HG03060 (cell line): Measurements from ENCODE around the gene GABBR2.
"Not testable (repeated sequence)": the region's sequence is repeated elsewhere in the genome, so short reads cannot be mapped to it uniquely, and the experiment has no call there.

Experiments used
- ATAC-seq: cut with Tn5 transposase; IDR thresholded peaks from one replicate; pipeline ENCODE4 v1.9.1; 2021; ENCODE audit warnings: low read depth, moderate number of reproducible peaks; ENCODE audit not compliant: unreplicated experiment

Gene GABBR2

DNA sequence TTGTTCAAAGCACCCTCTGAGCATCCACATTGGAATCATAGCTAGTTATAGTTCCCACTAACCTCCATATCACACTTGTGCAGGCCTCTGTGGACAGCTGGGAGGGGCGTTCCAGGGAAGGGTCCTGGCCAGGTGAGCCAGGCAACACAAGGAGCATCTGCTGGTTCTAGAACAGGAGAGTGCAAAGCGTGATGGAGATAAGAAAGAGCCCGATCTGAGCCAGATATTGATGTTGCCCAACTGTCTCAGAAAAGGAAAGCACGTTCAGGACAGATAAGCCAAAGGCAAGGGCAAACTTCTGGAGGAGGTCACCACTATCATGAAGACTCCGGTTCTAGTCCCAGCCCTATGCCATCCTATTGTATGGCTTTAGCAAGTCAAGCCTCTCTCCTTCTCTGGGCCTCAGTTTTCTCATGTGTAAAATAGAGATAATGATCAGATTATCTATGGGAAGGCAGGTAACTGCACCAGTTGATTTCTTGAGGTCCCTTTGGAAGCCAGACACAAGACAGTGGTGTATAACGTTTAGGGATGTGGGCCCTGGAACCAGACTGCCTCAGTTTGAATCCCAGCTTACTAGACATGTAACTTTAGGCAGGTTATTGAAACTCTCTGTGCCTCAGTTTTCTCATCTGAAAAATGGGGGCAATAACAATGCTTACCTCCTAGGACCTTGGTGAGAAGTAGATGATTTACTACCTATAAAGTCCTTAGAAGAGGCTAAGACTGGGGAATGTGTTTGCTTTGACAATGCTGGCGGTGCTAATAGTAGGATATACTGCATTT is 19.8 kb downstream of the GABBR2 start:
- ATAC-seq, result no peak

DNA sequence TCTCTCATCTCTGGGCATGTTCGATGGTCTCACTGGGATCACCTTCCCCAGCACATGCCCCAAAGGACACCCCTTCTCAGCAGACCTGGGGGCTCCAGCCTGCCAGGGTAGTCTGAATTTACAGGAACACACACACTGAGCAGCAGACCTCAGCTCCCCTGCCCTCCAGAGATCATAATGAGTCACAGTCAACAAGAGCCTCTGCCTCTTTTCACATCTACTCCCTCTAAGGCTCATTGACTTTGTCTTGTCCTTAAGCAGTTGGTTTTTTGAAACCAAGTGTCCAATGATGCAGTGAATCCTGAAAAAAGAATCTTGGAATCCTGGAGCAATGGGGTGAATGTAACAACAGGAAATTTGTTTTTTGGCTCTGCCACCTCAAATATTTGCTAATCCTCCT is 20.8 kb downstream of the GABBR2 start:
- ATAC-seq, result no peak

DNA sequence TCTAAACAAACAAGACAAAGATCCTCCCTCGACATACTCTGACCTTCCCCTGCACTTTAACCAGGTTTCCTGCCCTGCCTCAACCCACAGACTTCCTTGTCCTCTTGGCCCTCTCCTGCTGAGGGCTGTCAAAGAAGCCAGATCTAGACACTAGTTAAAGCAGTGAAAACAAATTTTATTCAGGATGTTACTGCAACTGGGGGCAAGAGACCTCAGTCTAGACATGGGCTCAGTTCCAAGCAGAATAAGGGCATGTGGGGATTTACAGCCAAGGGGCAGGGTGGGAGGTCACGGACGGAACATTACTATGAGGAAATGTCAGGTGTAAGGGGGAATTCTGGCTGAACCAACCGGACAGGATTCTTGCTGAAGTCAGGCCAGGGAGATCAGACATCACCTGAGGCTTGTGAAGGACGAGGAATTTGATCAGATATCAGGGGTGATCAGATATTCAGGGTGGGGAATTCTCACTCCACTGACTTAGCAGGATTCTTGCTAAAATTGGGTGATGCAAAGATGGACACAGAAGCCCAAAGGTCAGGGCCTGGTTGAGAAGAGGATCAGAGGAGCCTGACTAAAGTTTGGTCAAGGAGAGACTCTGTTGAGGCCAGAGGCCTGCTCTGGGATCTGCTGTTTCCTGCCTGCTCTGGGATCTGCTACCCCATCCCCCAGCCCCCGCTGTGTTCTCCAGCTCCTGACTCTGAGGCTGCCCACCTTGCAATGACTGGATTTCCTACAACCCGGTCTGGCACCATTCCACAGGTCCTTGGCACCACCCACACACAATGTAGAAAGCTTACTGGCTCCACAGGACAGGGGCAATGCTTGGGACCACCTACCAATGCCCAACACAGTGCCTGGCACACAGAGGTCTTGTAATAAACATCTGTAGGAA is 21.5 kb downstream of the GABBR2 start:
- no peak for ATAC-seq

DNA sequence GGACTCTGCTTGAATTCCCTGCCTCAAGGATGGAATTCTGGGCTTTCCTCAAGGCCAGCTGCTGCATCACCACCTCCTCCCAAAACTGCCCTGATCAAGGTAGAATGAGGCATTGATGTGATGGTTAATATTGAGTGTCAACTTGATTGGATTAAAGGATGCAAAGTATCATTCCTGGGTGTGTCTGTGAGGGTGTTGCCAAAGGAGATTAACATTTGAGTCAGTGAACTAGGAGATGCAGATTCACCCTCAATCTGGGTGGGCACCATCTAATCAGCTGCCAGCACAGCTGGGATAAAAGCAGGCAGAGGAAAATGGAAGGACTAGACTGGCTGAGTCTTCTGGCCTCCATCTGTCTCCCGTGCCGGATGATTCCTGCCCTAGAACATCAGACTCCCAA is 23.9 kb downstream of the GABBR2 start:
- not testable (repeated sequence) for ATAC-seq

DNA sequence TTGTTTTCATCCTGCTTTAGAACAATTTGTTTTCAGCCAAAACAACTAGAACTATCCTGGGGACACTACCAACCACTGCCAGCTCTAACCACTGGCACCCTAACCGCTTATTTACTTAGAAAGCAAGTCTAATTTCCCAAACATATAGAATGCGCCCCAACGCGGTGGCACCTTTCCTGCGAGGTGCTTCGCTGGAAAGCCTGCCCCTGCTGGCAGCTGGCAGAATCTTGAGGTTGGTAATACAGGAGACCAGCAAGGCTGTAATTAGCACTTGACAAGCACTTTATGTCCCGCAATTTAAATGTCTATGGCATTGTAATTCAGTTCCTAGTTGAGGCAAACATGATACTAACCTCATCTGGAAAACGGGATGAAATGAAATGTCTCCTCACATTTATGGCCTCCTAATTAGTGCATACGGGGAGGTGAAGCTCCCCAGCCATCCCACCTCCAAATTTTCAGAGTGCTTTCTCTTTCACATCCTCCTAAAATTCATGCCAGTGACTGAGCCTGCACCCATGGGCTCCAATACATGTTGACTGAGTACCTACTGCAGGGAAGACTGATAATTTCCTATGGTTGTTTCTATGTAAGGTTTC is 30.4 kb downstream of the GABBR2 start:
- no peak for ATAC-seq

DNA sequence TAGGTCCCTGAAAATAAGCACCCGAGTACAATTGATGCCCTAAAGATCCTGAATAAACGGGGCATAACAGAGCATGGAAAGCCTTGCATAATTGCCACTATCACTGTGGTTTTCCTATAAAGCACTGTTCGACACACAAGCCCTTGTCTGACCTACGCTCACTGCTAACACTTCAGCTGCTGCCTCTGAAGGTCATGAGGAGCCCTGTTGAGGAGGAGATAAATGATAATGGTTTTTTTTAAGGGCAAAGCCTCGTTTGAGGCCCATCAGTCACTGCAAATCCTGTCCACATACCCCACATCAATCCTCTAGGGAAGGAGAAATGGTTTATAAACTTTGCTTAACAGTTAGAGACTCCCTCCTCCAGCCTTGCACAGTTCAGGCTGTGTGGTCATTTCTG is 35.1 kb downstream of the GABBR2 start:
- ATAC-seq, result no peak

DNA sequence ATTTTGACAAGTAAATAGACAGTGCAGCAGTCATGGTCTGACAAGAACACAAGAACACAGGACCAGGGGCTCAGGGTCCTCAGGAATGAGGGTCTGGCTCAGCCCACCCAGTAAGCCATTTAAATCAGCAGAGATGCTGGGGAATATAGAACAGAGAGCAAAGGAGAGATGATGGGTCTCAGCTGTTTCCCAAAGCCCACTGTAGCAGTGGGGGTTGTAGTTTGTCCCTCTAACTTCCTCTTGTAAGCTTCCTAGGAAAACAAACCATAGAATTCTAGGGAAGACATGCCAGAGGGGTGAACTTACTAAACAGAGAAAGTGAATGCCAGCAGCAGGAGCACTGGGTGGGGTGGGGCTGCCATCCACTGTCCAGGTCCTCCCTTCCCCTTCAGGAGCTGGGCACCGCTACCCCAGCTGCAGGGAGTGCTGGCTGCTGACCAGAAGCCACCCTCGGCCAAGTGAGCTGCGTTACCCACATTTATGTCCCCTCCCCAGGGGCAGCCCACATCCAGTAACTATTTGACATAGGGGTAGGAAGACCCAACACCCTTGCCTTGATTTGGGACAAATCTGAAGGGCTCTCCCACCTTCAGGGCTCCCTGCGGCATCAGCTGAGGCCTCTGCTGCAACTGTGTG is 41.6 kb downstream of the GABBR2 start:
- ATAC-seq, result no peak

DNA sequence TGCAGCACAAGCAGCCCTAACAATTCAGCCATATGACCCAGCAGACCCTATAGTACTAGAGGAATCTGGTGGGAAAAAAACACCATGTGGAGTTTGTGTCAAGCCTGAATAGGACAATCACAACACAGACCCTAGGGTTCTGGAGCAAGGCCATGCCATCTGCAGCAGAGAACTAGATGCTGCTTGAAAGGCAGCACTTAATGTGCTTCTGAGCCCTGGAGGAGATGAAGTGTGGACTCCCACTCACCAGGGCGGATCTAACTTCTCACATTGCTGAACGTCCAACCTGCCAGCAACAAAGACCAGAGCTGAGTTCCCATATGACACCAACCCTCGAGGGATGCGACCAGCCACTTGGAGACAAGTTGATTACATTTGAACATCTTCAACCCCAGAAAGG is 43.2 kb downstream of the GABBR2 start:
- ATAC-seq, result no peak

DNA sequence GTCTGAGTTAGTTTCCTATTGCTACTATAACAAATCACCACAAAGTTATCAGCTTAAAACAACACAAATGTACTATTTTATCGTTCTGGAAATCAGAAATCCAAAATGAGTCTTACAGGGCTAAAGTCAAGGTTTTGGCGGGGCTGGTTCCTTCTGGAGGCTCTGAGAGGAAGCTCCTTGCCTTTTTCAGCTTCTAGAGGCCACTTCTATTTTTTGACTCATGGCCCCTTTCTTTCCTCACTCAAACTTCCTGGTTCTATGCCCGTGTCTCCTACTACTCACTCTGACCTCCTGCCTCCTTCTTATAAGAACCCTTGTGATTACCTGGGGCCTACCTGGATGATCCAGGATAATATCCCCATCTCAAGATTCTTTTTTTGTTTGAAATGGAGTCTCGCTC is 48.2 kb downstream of the GABBR2 start:
- no peak for ATAC-seq

DNA sequence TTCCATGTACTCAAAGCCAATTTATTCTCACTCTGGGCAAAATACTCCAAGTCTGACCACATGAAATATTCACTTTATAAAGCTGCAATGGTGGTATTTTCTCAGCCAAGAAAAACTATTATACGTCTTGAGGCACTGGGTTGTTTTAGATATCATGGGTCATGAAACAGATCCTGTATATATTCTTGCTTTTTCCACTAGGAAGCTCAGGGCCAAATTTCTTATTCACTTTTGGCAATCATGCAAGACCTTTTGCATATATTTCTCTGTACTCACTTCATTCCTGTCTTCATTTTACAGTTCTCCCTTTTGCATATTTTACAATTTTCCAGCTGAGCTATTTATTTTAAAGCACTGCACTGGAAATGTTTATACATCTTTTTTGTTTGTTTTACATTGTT is 49.8 kb downstream of the GABBR2 start:
- no peak for ATAC-seq

DNA sequence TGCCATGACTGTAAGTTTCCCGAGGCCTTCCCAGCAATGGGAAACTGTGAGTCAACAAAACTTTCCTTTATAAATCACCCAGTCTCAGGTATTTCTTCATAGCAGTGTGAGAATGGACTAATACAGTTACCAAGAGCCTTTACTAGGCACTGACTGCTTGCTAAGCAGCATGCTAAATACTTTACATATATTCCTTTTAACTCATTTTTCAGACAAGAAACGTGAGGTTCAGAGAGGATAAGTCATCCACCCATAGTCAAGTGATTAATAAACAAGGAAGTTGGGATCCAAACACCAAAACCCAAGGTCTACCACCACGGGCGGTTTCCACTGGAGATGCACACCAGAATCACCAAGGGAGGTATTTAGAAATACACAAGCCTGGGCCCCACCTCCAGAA is 50.8 kb downstream of the GABBR2 start:
- ATAC-seq, result no peak

DNA sequence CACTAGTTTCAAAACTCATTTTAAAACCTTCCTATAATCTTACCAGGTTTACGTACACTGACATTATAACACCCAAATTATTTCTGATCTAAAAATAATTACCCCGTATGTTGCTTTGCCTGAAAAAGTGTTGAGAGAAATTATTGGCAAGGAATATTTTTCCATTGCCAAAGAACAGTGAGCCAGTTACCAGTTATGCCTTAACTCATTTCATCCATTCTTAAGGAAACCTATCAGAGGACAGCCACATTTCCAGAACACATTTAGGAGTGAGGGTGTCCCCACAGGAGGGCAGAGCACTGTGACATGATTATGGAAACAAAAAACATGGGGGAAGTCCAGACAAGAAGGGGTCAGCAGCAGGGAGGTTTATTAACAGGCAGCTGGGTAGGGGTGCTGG is 52.2 kb downstream of the GABBR2 start:
- no peak for ATAC-seq

DNA sequence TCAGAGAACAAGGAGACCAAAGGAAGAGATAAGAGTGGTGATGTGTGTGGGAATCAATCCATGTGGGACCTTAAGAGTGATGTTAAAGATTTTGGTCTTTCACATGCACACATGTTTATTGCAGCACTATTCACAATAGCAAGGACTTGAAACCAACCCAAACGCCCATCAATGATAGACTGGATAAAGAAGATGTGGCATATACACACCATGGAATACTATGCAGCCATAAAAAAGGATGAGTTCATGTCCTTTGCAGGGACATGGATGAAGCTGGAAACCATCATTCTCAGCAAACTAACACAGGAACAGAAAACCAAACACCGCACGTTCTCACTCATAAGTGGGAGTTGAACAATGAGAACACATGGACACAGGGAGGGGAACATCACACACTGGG is 53.3 kb downstream of the GABBR2 start:
- not testable (repeated sequence) for ATAC-seq

DNA sequence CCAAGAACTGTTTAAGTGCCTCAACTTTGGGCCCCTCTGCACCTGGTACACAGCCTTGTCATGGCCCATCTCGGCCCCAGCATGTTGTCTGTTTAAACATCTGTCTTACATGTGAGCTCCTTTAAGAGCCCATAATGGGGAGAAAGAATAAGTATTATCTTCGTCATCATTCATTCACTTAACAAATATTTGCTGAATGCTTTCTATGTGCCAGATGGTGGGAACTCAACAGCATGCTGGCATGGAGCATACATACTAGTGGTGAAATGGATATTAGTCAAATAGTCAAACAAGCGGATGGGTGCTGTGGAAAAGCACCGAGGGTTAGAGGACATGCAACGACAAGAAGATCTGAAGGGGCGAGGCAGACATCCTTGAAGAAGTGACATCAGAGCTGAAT is 54.5 kb downstream of the GABBR2 start:
- no peak for ATAC-seq

DNA sequence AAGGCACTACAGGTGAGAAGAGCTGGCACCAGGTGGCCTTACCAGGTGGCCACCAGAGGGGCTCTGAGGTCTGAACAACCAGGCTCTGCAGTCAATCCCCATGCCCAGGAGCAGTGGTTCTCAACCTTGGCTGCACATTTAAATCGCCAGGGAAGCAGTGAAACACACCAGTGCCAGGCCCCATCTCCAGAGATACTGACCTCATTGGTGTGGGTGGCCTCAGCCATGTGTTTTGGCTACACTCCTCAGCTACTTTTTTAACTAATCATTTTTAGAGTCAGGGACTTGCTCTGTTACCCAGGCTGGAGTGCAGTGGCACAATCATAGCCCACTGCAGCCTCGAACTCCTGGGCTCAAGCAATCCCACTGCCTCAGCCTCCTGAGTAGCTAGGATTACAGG is 56.0 kb downstream of the GABBR2 start:
- ATAC-seq, result no peak

DNA sequence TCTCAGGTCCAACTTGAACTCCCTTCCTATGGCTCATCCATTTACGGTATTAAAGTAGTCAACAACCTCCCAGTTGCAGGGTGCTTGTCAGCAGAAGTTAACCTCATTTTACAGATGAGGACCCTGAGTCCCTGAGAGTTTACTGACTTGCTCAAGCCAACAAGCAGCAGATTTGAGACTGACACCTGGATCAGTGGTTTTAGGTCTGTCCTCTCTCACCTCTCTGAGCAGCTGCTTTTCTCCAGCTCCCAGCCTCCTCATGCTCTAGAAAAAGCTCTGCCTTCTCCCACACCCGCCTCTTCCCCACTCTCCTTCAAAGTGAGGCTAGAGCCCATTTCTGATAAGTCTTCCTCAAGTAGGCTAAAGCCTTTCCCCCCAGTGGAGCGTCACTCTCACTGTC is 56.4 kb downstream of the GABBR2 start:
- ATAC-seq, result no peak

DNA sequence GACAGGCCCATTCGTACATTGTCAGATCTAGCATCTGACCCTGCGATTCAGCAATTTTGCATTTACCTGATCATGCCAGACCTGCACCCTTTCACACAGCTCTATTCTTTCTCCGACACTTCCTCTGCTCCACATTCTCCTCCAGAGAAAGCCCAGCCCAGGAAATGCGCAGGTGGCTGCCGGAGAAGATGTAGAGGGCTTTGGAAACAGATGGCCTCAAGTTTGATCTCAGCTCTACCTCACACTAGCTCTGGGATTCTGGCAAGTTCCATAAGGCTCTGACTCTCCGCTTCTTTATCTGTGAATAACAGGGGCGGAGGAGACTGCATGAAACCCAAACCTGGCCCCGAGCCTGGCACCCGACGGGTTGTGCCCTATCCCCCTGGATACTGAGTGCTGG is 61.5 kb downstream of the GABBR2 start:
- no peak for ATAC-seq

DNA sequence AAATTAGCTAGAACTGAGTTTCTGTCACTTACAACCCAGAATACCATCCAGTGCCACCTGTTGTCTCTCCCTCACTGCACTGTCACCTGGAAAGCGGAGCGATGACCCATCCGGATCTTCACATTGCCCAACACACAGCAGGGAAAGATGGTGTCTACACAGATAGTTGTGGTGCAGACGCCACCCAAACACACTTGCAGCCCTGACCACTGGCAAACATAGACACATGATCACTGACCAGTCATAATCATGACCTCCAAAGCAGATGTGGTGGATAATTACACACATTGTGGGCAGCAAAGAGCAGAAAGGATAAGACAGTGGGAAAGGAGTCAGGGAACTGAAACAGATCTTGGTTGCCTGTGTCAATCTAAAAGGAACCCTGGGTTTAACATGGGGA is 64.7 kb downstream of the GABBR2 start:
- no peak for ATAC-seq

DNA sequence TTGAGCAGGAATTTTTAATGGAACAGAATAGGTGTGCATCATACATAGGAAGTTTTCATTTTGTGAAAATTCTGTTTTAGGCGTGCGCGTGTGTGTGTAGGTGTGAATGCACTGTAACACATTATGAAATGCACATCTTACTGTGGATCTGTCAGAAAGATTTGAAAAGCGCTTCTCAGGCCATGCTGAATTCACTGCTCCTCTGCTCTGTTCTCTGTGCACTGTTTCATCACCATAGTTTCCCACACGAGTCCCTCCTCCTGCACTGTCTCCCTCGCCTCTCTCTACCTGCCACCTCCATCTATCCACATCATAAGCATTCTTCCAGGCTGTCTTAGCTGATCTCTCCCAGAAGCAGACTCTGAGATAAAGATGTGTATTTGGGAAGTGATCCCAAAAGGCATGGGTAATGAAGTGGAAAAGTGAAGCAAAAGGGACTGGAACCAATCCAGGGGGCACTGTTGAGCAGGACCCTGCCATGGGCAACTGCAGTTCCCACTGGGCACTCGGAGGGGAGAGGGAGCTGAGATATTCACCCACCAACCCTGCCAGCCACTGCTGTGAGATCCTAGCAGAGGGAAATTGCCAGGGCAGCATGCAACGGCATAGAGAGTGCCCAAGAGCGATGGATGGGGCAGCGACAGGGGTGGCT is 65.9 kb downstream of the GABBR2 start:
- ATAC-seq, result no peak

DNA sequence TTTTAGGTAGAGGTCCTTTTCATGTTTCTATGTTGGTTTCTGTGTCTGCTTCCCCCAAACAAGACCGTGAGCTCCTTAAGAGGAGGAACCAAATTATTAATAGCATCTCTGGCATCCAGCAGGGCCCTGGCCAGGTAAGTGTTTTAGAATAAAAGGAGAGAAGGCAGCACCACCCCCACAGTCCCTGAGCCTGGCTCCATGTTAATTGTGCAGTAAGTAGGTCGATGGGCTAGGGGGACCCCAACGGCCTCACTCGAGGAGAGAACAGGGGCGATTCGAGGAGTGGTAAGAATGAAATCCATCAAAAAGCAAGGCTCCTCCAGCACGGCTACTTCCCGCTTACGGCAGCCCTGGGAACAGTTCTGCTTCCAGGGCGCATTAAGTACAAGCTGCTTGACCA is 67.0 kb downstream of the GABBR2 start:
- no peak for ATAC-seq

DNA sequence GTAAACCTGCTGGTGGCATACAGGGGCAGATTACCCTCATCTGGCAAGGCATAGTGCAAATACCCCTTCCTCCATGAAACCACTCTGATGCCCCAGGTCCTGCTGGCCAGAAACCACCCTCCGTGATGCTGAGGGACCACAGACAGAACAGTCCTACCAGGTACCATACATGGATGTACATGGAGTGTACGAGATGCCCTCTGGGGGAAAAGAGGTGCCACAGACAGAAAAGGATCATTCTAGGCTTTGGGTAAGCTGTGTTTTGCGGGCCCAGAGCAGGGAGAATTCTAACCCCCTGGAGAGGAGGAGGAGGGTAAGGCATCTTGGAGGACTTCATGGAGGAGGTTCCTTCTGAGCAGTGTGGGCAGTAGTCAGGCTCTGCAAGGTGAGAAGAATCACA is 68.3 kb downstream of the GABBR2 start:
- ATAC-seq, result no peak
